ENCODE measurements around the gene CDT1.

The CDT1 gene

DNA sequence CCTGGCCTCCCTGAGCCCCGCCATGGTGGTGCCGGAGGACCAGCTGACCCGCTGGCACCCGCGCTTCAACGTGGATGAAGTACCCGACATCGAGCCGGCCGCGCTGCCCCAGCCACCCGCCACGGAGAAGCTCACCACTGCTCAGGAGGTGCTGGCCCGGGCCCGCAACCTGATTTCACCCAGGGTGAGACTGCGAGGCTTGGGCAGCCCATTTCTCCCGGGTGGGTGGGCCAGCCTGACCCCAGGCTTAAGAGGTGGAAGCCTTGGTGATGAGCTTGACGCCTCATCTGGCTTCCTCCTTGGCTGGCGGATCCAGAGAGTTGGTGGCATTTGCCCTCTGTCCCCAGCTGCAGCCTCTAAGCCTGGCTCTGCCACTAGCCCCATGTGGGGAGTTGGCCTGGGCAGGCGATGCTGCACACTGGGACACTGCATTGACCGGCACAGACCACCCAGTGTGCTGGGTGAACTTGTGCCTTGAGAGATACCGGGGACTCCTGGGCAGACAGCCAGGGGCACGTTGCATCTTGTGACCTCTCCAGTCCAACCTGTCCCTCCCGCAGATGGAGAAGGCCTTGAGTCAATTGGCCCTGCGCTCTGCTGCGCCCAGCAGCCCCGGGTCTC, 3.0 kb downstream of the CDT1 start:
- DNase-seq, result no peak

GRCh38 chr16:88807142-88807625, 3.6 kb downstream of the CDT1 start:
- DNase-seq, result no peak

DNA sequence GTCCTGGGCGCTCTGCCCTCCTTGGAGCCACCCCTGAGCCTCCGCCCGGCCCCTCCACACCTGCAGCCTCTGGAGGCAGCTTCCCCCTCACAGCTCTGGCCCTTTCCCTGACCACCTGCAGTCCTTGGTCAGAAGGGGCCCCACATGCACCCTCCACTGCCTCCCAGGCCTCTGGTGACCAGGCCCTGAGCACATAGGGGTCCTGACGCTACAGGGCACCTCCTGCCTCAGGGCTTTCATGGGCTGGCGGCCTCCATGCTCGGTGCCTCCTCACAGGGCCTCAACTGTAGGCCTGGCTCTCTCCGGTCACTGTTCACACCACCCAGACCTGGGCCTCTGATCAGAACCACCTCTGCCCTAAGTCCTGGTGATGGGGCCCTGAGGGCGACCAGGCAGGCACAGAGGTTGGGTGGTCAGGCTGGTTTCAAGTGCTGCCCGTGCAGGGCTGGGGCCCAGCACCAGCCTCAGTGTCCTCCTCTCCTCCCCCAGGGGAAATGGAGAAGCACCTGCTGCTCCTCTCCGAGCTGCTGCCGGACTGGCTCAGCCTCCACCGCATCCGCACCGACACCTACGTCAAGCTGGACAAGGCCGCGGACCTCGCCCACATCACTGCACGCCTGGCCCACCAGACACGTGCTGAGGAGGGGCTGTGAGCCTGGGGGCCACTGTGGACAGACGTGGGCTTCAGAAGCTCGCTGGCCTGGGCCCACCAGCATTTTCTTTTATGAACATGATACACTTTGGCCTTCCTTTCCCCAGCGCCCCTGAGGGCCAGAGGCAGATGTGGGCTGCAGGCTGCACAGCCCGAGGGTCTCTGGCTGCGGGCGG, 4.3 kb downstream of the CDT1 start:
- DNase-seq, result no peak

- DNase-seq, result no peak
Observed at GRCh38 chr16:88809068-88809675, 5.6 kb downstream of the CDT1 start.

GRCh38 chr16:88809676-88810165, 6.1 kb downstream of the CDT1 start:
- DNase-seq, result no peak

DNA sequence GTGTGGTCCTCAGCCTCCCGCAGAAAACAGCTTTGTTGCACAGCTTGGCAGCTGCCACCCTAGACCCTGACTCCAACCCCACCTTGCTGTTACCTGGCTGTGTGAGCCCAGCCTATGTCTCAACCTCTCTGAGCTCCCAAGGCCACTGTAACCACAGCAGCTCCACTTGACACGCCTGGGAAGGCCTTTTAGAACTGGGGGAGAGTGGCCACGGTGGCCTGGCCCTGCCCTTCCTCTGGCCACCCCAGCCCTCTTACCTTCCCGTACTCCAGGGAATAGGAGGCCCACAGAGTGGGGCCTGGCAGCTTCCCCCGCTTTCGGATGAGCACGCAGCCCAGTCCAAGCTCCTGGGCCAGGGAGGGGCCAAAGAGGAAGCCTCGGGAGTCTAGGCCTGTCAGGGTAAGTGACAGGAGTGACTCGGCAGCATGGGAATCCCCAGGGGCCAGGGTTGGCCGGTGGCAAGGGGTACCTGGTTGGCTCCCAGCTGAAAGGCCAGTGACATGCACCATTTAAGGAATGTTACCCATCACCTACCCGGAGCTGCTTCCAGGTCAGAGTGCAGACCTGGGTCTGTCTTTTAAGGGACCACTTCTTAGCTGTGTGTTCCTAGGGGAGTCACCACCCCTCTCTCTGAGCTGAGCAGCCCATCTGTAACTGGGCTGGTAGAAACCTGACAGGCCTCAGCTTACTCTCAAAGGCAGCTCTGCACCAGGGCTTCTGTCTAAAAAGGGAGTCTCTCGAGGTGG, 6.8 kb downstream of the CDT1 start:
- DNase-seq, result no peak

GRCh38 chr16:88810912-88811768, 7.6 kb downstream of the CDT1 start:
- peak; percentile 35 for DNase-seq

- peak; percentile 88 for DNase-seq
Observed at GRCh38 chr16:88811769-88812512, 8.4 kb downstream of the CDT1 start, which contains the start of gene APRT. Gene APRT (minus strand): TSS chr16:88811928. CDS start chr16:88811899, 29 bp downstream.

DNA sequence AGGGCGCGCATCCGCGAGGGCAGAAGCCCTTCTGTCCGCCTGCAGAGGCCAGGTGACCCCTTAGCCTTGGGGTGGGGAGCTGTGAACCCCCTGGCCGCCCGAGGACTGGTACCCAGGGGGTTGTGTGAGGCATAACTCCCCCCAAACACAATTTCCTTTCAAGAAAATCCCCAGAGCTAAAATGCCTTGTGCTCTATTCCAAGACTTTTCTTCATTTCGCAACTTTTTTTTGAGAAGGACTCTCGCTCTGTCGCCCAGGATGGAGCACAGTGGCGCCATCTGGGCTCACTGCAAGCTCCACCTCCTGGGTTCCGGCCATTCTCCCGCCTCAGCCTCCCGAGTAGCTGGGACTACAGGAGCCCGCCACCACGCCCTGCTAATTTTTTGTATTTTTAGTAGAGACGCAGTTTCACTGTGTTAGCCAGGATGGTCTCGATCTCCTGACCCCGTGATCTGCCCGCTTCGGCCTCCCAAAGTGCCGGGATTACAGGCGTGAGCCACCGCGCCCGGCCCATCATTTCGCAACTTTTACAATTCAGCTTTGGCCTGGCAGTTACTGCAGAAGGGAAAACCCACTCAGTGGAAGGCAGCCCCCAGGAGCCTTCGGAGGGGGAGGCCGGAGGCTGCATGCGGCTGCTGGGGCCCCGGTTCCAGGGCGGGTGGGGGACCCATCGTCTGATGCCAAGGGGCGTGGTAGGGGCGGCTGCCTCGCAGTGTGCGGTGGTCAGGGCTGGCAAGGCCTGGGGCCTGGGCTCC, 9.1 kb downstream of the CDT1 start:
- peak; percentile 39 for DNase-seq

DNA sequence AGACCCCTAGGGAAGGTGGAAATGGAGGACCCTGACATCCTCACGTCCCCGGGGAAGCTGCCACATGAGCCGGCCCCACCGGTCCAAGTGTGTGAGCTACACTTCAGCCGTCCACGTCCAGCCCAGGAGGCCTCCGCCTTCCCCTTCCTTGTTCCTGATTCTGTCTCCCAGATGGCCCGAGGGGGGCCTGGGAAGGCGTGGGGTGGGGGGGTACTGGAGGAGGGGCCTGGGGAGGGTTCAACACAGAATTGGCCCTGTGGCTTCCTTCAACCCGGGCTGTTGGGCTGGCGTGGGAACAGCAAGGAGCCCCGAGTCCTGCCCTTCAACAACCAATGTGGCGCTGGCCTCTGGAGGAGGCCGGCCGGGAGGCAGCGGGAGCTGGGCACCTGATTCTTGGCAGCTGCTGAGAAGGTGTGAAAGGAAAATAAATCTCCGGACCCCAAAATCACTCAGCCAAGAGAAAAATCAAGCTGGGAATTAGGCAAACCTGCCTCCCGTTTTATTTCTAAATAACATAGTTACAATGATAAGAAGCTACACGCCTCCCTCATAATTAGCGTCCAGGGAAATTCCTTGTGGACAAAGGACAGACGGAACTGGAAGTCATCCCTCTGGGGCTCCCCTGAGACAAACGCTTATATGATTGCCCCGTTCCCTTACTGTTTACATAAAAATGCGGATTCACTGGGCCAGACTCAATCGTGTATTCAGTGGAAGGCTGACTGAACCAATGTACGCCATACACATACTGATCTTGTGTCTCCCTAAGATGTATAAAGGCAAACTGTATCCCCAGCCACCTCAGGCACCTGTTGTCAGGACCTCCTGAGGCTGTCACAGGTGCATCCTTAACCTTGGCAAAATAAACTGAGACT, 9.9 kb downstream of the CDT1 start:
- DNase-seq, result no peak

- no peak for DNase-seq
Observed at GRCh38 chr16:88814144-88814502, 10.5 kb downstream of the CDT1 start.

GRCh38 chr16:88815227-88815626, 11.6 kb downstream of the CDT1 start:
- no peak for DNase-seq

DNA sequence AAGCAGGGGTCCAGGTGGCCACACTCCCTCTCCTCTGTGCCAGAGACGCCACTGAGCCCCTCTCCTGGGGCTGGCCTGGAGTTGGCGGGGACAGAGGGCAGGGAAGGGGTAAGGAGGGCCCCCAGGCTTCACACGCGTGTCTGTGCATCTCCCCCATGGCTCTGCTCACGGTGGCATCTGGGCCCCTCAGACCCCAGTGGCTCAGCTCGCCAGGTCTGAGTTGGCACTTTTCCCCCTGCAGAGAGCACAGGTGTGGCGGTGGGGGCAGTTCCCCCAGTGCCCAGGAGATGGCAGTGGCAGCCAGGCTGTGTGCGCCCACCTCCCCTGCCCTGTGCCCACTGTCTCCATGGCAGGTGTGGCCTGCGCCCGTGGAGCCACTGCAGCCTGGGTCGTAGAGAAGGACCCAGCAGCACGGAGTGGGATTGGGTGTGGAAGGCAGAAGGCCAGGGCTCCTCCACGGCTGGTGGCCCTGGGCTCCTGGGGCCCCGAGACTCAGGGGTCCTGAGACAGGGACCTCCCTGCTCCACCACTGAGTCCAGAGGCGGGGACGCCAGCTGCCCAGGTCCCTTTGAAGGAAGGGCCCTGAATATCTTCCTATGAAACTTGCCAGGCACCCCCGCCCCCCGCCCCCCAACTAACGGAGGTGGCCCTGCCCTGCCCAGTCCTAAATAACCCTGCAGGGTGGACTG, 12.5 kb downstream of the CDT1 start:
- peak; percentile 63 for DNase-seq

DNA sequence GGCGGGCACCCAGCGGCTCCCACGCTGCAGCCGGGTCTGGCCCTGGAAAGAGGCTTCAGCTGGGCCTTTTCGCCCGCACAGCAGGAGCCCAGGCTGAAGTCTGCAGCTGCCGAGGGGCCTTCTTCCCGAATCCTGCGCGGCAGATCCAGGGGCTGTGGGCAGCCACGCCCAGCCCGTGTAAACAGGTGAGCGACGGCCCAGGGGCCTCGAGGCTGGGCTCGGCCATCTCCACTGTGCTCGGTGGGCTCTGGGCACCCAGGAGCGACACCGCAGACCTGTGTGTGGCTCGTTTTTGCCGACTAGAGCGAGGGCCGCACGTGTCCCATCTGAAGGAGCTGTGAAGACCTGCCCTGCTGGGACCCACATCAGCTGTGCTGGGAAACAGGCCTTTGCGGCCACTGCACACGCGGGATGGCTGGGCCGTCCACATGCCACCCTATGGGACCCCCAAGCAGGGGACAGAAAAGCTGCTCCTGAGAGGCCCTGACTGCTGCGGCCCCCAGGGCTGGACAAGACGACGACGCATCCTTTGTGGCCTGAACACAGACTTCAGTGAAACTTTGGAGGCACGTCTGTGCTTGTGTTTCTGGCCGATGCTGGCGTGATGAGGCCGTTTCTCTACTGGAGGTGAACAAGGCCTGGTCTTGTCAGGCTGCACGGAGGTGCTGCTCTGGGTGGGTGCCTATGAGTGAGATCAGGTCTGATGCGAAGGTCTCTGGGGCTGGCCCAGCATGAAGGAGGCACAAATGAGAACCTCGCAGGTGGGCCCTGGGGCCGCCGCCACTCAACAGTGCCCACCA, 13.3 kb downstream of the CDT1 start:
- no peak for DNase-seq

DNA sequence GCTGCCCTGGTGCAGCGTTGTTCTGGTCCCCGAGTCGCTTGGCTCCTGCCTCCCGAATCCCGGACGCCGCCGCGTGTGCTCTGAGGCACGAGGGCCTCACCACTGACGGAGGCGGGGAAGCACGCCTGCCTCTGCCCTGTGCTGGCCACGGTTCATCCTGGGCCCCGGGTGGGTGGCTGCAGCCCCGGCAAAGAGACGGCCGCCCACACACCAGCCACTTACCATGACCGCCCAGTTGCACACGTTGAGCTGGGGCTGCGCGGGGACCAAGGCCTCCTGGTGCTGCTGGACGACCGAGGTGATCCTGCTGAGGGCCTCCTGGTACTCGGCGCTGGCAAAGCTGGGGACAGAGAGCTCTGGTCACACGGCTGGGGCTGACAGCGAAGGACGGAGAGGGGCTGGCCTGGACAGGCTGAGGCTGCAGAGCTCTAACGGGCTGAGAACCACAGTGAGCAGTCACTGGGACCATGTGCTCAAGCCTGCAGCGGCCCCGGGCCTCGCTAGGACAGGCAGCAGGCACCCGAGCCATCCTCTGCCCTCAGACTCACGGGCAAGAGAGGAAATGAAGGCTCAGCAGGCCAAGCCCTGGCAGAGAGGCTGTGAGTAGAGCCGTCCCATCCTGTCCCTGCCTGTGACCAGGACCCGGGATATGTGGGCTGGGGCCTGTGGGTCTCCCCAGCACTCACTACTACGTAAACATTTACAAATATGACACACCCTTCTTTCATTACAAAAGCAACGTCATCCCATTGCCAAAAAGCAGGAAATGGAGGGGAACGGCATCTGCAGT, 14.4 kb downstream of the CDT1 start:
- DNase-seq, result no peak

- DNase-seq, result no peak
Observed at GRCh38 chr16:88818575-88818874, 14.9 kb downstream of the CDT1 start.

DNA sequence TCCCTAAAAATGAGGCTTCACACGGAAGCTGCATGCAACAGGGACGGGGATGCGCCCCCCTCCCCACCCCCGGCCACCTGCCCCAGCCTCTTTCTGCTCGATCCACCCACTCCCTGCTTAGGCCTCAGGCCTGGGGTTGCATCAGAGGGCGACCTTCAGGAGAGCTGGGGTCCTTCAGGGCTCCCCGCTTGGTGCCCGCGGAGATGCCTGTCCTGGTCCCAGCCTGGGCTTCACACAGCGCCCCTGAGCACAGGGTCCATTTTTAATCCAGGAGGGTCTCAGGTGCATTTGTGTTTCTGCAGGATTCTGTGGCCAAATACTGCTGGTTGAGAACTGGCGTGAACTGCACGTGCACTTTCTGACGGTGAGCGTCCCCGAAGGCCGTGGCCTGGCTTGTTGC, 15.5 kb downstream of the CDT1 start:
- DNase-seq, result no peak
